T-helper 2 cell treated with Interferon-gamma antibody and Interleukin-4, amounts not matched to agents 100 ng/mL and 5 ng/mL, for 36 hours (primary cell): ENCODE results near the gene TCF3. TPM values are rescaled to one million over a fixed set of nuclear protein-coding genes. Genes with fewer than 3 reads are reported as not detected.
"Not testable (repeated sequence)": the region's sequence is repeated elsewhere in the genome, so short reads cannot be mapped to it uniquely, and the experiment has no call there.

Source experiments
- intact Hi-C: fragments of 100-400 bp; cut with micrococcal nuclease; formaldehyde crosslinking; loops from one replicate; pipeline ENCODE4 v1.15.1; 2023
- total RNA-seq: library from RNA; stranded (reverse); gene quantifications from 2 replicates; pipeline ENCODE4 v1.2.3, GENCODE V29; 2022

TCF3 gene
- total RNA-seq, 1 donor from 2014 or later = 88.5 TPM

- intact Hi-C loops = loop anchor here (2.0 to 5.0 kb wide), 2 partner anchors 94 to 126 kb away; no protein-coding TSS in a partner anchor
Observed at GRCh38 chr19:1672769-1673644, 20.6 kb upstream of the TCF3 start.

- intact Hi-C loops = loop anchor here (2.0 to 5.0 kb wide), 2 partner anchors 95 to 125 kb away; no protein-coding TSS in a partner anchor
Observed at GRCh38 chr19:1672038-1672768, 19.8 kb upstream of the TCF3 start.

- intact Hi-C loops = loop anchor here (2.0 to 5.0 kb wide), 2 partner anchors 96 to 125 kb away; no protein-coding TSS in a partner anchor
Observed at GRCh38 chr19:1671716-1672037, 19.3 kb upstream of the TCF3 start.

- intact Hi-C loops = loop anchor here (5.0 kb wide), 1 partner anchor 97 kb away; no protein-coding TSS in a partner anchor
Observed at GRCh38 chr19:1670747-1671146, 18.3 kb upstream of the TCF3 start.

GRCh38 chr19:1668486-1669270, 16.3 kb upstream of the TCF3 start:
- intact Hi-C loops = no loop called here

GRCh38 chr19:1668048-1668485, 15.7 kb upstream of the TCF3 start:
- intact Hi-C loops = no loop called here

- intact Hi-C loops = no loop called here
Observed at GRCh38 chr19:1665565-1666047, 13.2 kb upstream of the TCF3 start.

GRCh38 chr19:1663852-1664251, 11.4 kb upstream of the TCF3 start:
- intact Hi-C loops = no loop called here

- intact Hi-C loops = not testable (repeated sequence)
Observed at GRCh38 chr19:1663227-1663626, 10.8 kb upstream of the TCF3 start.

GRCh38 chr19:1661995-1662394, 9.6 kb upstream of the TCF3 start:
- intact Hi-C loops = no loop called here

GRCh38 chr19:1659084-1659427, 6.6 kb upstream of the TCF3 start:
- intact Hi-C loops = no loop called here

GRCh38 chr19:1658150-1659083, 6.0 kb upstream of the TCF3 start:
- intact Hi-C loops = no loop called here

GRCh38 chr19:1657746-1658145, 5.3 kb upstream of the TCF3 start:
- intact Hi-C loops = no loop called here

- intact Hi-C loops = no loop called here
Observed at GRCh38 chr19:1656988-1657536, 4.6 kb upstream of the TCF3 start.

GRCh38 chr19:1655987-1656608, 3.7 kb upstream of the TCF3 start:
- intact Hi-C loops = no loop called here

GRCh38 chr19:1655131-1655981, 2.9 kb upstream of the TCF3 start:
- intact Hi-C loops = no loop called here

- intact Hi-C loops = no loop called here
Observed at GRCh38 chr19:1654178-1654792, 1.9 kb upstream of the TCF3 start.

- intact Hi-C loops = loop anchor here (2.0 kb wide), 1 partner anchor 498 kb away; the partner anchor contains the start of gene AP3D1
Observed at GRCh38 chr19:1653300-1653628, 849 bp upstream of the TCF3 start.
